ENCODE results near the gene NRXN3. TPM values are rescaled to one million over a fixed set of nuclear protein-coding genes. Genes with fewer than 3 reads are reported as not detected.

The NRXN3 gene
- total RNA-seq, 2 donors from 2014 or later = 1.3 to 2.3 TPM

- H3K36me3 ChIP-seq (replicated peaks in 1 of 2; ENCODE audit: insufficient read depth in 1 of 2, low read depth in 2 of 2) = no peaks in the 10 kb centered on the region
- intact Hi-C loops (cut with DNase I) = no loop called here
- 8 to 9% methylated on average over 2 of the region's 2 CpGs for WGBS, 2 donors
- H3K27me3 ChIP-seq = no peaks in the 10 kb centered on the region
- DNase-seq = no peak
- ATAC-seq = no peak
- TF ChIP-seq POLR2A (IDR thresholded peaks at IDR 0.05) = no peak
- TF ChIP-seq, protein P1, sequence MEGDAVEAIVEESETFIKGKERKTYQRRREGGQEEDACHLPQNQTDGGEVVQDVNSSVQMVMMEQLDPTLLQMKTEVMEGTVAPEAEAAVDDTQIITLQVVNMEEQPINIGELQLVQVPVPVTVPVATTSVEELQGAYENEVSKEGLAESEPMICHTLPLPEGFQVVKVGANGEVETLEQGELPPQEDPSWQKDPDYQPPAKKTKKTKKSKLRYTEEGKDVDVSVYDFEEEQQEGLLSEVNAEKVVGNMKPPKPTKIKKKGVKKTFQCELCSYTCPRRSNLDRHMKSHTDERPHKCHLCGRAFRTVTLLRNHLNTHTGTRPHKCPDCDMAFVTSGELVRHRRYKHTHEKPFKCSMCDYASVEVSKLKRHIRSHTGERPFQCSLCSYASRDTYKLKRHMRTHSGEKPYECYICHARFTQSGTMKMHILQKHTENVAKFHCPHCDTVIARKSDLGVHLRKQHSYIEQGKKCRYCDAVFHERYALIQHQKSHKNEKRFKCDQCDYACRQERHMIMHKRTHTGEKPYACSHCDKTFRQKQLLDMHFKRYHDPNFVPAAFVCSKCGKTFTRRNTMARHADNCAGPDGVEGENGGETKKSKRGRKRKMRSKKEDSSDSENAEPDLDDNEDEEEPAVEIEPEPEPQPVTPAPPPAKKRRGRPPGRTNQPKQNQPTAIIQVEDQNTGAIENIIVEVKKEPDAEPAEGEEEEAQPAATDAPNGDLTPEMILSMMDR (IDR thresholded peaks at IDR 0.05) = no peak
- no peaks in the 10 kb centered on the region for H3K9me3 ChIP-seq
- no peaks in the 10 kb centered on the region for H3K4me1 ChIP-seq
- H3K27ac ChIP-seq = no peak overlapping the region
- H3K4me3 ChIP-seq = no peak overlapping the region
Measured at GRCh38 chr14:78302841-78303240, 132.7 kb downstream of the NRXN3 start.

GRCh38 chr14:78307671-78308070, 137.5 kb downstream of the NRXN3 start:
- Histone ChIP-seq H3K27ac (no peak overlapping the region), H3K4me1 (no peaks in the 10 kb centered on the region), H3K36me3 (replicated peaks in 1 of 2; ENCODE audit: insufficient read depth in 1 of 2, low read depth in 2 of 2) (no peaks in the 10 kb centered on the region), H3K27me3 (no peaks in the 10 kb centered on the region), H3K9me3 (no peaks in the 10 kb centered on the region), H3K4me3 (no peak overlapping the region)
- WGBS, 2 donors = 44 to 45% methylated on average over 2 of the region's 2 CpGs
- DNase-seq (no peak), ATAC-seq (no peak)
- TF ChIP-seq, protein P1 (IDR thresholded peaks at IDR 0.05) = no peak
- no peak for TF ChIP-seq POLR2A (IDR thresholded peaks at IDR 0.05)
- intact Hi-C loops (cut with DNase I) = no loop called here

DNA sequence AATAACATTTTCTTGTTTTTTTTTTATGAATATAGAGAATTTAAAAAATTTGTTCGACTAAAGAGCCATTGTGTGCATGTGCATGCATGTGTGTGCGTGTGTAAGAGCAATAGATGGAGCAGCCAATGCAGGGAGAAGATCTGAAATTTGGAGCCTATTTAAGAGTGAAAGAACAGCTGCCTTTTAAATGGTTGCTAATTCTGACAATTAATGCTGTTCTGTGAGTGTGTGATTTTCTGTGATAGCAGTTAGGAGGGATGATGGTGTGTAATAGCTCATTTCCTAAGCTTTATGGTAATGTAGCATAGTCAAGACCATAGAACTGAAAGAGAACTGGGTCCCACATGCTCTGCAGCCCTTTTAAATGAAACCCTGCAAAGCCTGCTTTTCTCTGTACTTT, 137.9 kb downstream of the NRXN3 start:
- intact Hi-C loops (cut with DNase I) = no loop called here
- WGBS, 2 donors = 48 to 58% methylated on average over 2 of the region's 2 CpGs
- Histone ChIP-seq H3K27me3 (no peaks in the 10 kb centered on the region), H3K9me3 (no peaks in the 10 kb centered on the region), H3K4me1 (no peaks in the 10 kb centered on the region), H3K36me3 (replicated peaks in 1 of 2; ENCODE audit: insufficient read depth in 1 of 2, low read depth in 2 of 2) (no peaks in the 10 kb centered on the region), H3K4me3 (no peak overlapping the region), H3K27ac (no peak overlapping the region)
- ATAC-seq (no peak), DNase-seq (no peak)
- TF ChIP-seq, protein P1 (IDR thresholded peaks at IDR 0.05) = no peak
- no peak for TF ChIP-seq POLR2A (IDR thresholded peaks at IDR 0.05)

DNA sequence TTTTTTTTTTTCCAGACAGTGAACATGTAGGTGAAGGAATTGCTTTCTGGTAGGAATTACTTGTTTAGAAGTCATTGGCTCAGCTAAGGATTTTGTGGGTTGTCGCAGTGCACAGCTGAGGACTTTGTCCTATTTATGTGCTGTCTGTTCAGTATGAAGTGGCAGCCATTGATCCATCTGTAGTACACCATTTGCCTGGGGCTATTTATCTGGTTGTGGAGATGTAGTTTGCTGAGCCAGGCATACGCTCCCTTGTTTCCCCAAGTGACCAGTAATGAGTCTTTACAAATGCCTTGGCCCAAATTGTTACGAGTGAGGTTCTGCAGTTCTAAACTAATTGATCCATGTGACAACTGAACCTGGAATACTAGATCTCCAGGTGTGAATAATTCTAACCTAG, 140.1 kb downstream of the NRXN3 start:
- 73 to 81% methylated on average over 3 of the region's 3 CpGs for WGBS, 2 donors
- no peak for ATAC-seq
- Histone ChIP-seq H3K4me1 (no peaks in the 10 kb centered on the region), H3K9me3 (no peaks in the 10 kb centered on the region), H3K36me3 (replicated peaks in 1 of 2; ENCODE audit: insufficient read depth in 1 of 2, low read depth in 2 of 2) (no peaks in the 10 kb centered on the region), H3K4me3 (no peak overlapping the region), H3K27me3 (no peaks in the 10 kb centered on the region), H3K27ac (no peak overlapping the region)
- DNase-seq = no peak
- TF ChIP-seq, protein P1 (IDR thresholded peaks at IDR 0.05) = no peak
- no peak for TF ChIP-seq POLR2A (IDR thresholded peaks at IDR 0.05)
- intact Hi-C loops (cut with DNase I) = no loop called here

GRCh38 chr14:78313499-78313898, 143.3 kb downstream of the NRXN3 start:
- H3K4me3 ChIP-seq = no peak overlapping the region
- 70 to 72% methylated on average over 3 of the region's 3 CpGs for WGBS, 2 donors
- no peaks in the 10 kb centered on the region for H3K27me3 ChIP-seq
- TF ChIP-seq, protein P1 (IDR thresholded peaks at IDR 0.05) = no peak
- TF ChIP-seq POLR2A (IDR thresholded peaks at IDR 0.05) = no peak
- no peaks in the 10 kb centered on the region for H3K9me3 ChIP-seq
- no peak overlapping the region for H3K27ac ChIP-seq
- DNase-seq (no peak), ATAC-seq (no peak)
- intact Hi-C loops (cut with DNase I) = no loop called here
- no peaks in the 10 kb centered on the region for H3K36me3 ChIP-seq (replicated peaks in 1 of 2; ENCODE audit: insufficient read depth in 1 of 2, low read depth in 2 of 2)
- no peaks in the 10 kb centered on the region for H3K4me1 ChIP-seq

Data from body of pancreas (tissue), 4 donors.